ENCODE measurements around the gene RBM20.

RBM20 gene

DNA sequence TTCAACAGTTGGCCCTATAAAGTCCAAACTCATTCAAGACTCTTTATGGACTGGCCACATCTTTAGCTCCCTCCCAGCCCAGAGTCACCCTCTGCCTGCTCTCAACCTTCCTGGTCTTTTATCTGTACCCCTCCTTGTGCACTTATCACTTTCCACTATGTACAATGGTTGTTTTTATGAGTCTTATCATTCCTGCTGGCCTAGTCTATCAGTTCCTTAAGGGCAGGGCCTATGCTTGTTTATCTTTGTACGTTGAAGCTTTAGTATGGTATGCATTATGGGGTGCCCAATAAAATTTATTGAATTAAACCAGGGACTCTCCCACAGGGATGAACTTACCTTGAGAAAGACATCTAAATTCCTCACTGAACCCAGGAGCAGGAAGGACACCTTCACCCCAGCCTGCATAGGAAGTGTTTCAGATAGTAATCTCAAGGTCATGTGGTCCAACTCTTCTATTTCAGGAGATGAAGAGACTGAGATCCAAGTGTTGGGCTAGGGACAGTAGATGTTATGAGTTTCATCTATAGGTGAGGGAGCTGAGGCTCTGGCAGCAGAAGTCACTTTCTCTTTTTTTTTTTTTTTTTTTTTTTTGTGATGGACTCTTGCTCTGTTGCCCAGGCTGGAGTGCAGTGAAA, 214.3 kb downstream of the RBM20 start:
- no peak for DNase-seq

DNA sequence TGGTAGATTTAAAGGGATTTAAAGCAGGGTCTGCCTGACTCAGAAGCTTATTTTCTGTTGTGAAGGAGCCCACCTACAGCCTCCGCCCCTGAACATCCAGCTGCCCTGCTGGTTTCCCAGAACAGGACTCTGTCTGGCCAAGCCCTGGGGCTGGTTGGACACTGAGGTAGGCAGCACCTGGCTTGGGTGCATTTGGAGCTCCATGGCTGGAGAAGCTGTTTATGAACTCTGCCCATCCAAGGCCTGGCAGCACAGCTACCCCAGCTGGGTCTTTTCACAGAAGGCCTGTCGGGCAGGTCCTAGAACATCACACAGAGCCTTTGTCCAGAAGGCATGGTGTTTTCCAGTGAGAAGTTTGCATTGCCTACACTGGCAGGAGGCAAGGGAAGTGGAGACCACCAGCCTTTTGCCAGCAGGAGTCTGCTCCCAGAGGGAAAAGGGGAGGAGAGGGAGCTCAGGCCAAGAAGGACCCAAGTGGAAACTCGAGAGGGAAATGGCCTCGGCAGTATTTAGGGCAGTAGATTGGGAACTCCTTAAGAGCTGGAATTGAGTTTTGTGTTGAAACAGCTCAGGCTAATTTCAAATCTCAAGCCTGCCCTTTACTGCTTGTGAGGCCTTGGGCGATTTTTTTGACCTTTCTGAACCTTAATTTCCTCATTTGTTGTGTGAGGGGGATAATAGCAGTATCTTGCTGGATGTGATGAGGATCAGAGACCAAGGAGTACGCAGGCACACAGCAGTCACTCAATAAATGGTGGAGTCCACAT, 215.3 kb downstream of the RBM20 start:
- DNase-seq: no peak

DNA sequence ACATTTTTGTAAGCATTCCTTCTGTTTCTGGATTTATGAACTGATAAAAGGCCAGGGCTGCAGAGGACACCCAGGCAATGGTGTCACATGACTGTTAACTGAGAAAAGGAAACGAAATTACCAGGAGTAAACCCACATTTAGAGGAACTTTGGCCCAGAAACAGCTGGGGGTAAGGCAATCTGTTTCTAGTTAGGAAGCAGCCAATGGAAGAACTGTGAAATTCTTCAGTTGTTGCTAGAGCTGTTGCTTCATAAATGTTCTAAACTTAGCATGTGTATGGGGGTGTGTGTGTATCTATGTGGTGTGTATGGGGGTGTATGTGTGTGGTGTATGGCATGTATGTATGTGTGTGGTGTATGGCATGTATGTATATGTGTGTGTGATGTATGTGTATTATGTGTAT, 215.8 kb downstream of the RBM20 start:
- no peak for DNase-seq

DNA sequence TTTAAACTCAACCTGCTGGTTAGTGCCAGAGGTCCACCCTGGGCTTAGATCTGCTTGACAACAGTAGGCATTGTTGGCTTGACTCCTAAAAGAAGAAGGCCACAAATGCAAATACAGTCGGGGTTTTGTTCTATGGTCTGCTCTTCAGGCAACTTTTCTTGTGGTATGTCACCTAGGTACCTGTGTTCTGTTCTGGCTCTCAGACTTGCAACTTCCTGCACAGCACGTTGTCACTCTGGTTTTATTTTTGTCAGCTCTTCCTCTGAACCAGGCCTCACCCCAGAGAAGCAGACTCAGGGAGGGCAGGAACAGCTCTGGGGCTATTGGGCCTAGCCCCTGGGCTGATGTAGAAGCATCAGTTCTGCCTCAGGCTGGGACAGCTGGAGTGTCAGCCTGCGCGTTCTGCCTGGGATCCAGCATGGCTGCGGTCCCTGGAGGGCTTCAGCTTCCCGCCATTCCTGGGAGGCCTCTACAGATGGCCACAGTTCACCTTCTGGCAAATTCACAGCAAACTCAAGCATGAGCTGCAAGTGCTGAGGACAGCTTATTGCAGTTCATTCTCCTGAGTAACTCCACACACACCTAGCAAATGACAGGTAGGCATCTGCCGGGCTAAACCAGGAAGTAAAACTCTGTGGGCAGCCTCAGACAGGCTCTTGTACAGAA, 216.6 kb downstream of the RBM20 start:
- DNase-seq: peak in 4 of 5 donors; percentile 30 to 79 (median 42)

DNA sequence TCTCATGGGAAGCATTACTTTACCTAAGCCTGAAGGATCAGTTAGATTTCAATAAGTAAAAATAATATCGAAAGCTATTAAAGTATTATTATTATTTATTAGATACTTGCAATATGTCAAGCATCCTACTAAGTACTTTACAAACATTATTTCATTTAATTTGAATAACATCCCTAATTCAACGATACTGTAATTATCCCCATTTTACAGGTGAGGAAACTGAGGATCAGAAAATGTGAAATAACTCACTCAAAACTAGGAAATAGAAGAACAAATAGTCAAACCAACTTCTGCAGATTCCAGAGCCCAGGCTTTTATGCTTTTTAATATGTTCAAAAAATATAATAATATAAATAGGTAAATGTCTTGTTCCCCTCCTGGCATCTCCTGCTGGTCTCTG, 217.3 kb downstream of the RBM20 start:
- DNase-seq: no peak

DNA sequence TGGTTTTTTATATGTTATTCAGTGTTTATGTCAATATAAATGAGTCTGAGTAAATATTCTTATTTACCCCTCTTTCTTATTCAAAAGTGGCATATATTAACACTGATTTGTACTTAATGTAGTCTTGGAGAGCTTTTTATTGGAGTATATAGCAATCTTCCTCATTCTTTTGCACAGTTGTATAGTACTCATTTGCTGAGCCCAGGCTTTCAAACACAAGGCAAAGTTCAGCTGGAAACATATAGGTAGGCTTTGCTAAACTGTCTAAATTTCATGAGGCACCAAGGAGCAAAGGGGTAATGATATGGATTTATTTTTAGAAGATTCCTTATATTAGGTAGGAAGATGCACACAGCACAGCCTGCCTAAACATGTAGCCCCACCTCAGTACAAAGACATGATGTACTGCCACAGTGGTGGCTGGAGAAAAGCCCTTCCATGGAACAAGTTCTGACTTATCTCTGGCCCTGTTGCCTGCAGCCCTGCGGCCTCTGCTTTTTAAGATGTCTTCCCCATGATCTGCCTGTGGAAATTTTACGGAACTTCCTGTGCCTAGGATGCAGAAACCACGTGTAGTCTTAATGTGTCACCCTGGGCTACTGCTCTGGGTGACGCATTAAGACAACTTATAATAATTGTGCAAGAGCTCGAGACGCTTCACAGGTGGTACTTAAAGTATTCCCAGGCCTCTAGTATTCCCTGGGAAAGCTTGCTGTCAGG, 218.0 kb downstream of the RBM20 start:
- no peak for DNase-seq

DNA sequence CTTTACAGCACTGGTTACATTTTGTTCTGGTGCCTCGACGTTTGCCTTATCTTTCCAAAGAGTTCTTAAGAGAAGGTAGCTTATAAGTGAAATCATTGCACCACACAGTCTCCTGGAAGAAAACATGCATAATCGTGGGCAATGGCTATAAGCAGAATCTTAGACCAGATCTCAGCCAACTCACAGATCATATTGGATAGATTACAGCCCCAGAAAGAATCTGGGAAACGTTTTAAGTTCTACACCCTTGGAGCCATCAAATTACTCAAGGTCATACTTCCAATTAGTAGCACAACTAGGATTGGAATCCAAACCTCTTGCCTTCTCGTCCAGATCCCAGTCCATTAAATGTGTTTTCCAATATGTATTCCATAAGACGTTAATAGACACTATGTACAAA, 218.8 kb downstream of the RBM20 start:
- no peak for DNase-seq

DNA sequence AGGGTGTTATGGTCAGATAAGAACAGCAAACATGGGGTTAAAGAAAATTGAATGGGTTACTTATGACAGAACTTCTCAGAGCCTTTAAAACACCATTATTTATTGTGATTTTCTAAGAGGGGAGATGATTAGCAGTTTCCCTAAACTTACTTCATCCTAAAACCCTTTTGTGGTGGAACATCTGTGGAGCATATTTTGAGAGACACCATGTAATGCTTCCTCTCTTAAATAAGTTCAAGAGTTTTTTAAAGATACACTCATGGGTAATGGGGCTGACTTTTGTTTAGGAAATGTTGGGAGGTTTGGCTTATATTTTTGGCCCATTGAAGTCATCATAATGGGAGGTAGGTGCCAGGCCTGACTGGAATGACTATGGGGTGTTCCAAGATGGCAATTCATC, 219.2 kb downstream of the RBM20 start:
- DNase-seq: no peak

DNA sequence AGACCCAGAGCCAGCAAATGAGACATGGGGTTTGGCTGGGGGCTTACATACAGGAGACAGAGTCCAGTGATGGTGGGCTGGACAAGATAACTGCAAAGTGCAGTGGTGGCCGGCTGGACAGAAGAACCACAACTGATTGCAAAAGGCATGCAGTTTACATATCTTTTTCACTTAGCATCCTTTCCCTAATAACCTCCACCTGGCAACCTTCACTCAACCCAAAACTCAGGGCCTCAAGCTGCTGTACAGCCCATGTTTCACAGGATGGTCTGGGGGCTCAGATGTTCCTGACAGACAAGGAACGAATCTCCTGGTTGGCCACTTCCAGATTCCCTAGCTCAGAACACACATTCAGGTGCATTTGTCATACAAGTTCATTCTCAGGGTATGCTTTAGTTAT, 219.8 kb downstream of the RBM20 start:
- peak in 1 of 5 donors; percentile 9 for DNase-seq

DNA sequence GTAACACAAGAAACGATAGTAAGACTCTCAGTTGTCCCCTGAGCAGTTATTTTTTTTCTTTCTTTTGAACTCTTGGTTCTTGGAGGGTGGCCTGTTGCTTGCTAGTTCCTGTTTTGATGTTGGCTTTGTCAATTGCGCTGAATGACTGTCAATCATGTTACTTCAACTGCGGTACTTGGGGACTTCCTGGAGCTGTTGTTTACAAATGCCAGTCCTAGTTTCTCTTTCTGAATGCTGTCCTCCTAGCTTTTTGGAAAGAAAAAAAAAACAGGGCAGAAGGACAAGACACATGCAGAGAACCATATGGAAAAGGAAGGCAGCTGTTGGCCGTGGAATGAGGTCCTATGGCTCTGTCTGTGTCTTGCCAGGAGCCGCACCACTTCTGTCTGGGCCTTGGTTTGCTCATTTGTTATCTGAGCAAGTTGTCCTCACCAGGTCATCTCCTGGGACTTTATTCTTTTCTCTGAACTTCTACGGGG, 220.6 kb downstream of the RBM20 start:
- DNase-seq: peak in 4 of 5 donors; percentile 42 to 93 (median 50)

DNA sequence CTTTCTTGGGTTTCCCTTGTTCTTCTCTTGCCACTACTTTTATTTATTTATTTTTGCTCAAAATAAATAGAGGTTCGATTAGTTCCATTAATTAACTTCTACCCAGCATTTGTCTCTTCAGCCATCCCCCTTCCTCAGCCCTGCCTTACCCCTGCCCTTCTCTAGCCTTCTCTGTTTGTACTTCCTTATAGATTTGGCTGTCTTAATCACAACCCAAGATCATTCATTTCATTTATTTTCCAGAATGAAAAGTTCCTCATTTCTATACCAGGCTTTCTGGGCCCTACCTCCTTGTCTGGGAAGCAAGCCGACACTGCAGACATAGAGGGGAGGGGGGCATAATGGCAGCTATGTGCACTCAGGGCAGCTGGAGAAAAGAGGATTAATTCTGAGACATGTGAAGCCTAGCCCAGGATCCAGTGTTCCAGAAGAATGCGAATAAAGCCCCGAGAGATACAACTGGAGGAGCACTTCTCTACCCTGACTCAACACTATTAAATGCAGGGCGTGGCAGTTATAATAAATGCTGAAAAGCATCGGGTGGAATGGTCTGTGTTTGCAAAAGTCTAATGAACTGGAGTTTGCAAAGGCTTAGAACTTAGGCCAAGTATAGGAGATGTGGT, 221.2 kb downstream of the RBM20 start:
- no peak for DNase-seq

DNA sequence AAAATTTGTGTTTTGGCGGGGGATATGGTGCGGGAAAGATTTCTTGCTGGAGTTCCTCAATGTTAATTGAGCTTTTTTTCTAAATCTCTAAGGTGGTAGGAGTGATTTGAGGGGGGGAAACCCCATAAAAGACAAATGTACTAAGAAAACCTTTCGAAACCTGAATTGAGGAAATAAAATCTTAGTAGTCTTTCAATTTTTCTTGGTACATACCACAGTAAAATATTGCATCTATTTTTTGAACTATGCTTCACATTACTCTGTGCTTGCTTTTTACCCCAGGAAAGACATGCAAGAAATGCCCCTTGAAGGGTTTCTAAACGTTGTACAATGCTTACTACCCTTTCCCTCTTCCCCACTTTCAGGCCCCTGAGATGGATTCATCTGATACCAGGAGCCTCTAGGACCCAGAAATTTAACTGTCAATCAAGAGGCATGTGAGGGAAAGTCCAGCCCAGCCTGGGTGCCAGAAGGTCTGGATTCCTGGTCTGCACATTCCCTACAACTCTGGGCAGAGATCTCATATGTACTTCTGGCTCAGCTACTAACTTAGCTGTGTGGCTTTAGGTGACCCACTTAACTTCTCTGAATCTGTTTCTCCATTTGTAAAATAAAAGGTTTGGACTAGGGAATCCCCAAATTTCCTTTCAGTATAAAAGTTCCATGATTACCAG, 221.8 kb downstream of the RBM20 start:
- DNase-seq: no peak

DNA sequence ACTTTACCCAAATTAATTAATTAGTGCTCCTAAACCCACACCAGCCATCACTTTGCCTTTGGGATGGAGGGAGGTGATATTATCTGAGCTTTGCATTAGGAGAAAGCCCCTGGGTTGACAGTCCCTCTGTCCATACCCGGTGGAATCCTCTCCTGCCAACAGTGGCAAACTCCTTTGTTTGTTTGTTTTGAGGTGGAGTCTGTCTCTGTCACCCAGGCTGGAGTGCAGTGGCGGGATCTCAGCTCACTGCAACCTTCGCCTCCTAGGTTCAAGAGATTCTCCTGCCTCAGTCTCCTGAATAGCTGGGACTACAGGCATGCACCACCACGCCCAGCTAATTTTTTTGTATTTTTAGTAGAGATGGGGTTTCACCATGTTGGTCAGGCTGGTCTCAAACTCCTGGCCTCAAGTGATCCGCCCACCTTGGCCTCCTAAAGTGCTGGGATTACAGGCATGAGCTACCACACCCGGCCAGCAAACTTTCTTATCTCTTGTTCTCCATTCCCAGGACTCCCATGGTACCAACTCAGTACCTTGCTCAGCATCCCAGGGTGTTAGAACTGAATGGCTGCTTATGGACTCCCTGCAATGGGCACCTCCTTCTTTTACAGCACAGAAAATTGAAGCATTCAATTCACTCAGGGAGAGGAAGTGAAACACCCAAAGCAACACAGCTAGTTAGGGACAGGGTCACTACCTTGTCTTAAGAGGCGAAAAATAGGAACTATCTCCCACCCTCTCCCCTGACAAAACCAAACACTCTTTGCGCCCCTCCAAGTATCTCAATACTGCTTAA, 223.1 kb downstream of the RBM20 start:
- DNase-seq: peak in 1 of 5 donors; percentile 32

DNA sequence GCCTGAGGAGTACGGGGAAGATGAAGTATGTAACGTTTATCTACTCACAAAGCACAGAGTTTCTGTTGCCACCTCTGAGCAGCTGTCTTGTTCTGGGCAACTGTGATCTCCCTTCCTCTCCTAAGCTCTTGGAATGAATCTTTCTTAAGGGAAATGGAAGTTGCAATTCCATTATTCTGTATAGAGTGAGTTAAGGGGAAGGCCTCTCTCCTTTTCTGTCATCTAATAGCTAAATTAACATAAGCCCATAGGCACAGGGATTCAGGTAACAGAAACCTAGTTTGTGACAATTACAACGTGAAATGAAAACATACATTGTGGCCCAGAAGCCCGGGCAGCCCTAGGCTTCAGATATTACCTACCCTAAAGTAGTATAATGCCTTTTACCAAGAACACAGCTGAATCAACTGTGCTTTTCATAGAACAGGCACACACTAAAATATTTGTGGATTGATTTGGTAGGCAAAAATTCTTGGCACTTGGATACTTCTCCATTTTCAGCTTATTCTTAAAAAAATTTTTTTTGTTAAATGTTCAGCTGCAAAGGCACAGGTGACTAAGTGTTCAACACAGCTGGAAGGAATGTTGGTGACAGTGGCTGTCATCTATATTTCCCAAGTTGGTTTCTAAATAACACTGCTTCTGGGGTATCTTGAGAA, 223.8 kb downstream of the RBM20 start:
- peak in 1 of 5 donors; percentile 12 for DNase-seq

DNA sequence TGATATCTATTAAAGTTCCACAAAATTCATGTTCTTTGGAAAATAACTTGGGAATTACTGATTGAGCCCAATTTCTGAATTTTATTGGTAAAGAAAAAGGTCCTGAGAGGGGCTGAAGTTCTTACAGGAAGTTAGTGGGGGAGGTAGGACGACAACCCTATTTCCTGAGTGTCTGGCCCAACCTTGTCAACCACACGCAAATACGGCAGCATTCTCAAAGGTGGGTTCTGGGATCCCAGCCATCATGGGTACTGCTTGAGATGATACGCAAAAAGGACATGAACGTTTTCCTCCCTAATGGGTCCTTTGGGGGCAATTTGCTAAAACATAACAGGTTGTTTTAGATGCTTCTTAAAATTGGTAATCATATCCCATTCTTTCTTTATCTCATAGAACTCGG, 224.8 kb downstream of the RBM20 start:
- DNase-seq: peak; percentile 28 to 64 (median 50)

DNA sequence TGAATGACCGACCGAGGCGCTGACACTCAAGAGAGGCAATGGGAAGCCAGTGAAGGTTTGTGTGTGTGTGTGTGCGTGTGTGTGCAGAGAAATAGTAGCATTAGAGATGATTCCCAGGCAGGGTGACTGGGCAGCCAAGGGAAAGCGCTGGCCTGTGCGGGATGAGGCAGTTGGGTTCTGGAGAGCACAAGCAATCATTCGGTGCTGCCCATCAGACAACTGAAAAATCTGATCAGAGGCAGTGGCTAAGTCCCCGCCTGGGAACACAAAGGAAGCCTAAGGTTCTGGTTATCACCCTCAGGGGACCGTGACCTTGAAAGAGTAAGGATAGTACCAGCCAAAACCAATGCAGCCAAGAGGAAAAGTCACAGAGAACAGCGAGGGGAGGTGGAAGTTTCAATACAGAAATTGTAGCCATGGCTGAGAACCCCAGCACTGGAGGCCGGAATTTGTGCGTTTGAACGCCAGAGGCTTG, 226.7 kb downstream of the RBM20 start:
- DNase-seq: no peak

DNA sequence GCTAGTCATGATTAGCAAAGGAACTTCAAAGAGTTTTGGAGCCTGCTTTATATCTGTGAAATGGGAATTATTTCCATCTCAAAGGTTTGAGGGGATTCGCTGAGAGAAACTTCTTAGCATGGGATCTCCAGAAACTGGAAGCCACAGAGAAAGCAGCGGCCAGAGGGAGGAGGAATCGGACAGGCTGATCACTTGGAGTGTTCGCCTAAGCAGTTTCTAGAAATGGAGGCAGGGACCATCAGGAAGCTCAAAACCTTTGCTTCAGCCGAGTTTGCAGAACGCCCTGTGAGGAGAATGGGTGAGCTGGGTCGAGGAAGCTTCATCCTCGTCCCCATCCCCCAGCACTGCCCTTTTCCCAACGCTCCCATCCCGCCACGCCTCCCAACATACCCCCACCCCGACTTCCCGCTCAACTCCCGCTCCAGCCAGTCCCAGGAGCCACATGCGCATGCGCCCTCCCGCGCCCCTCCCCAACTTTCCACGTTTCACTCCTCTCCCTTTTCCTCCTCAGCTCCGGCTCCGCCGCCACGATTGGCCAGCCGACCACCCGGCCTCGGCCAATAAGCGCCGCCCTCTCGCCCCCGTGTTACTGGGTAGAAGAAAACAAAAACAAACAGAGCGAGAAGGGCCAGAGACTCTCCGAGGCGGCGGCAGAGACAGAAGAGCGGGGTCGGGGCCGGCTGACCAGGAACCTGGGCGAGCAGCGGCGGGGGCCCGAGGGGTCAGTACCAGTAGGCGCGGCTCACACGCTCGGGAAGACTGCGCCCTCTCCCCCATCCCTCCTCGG, 227.4 kb downstream of the RBM20 start, which contains the start of gene PDCD4:
Gene PDCD4, plus strand, starts transcription at position 631 of the 787 bp plus-strand sequence. CDS start 4,100 bp downstream, outside the sequence.
- DNase-seq: peak; percentile 91 to 96 (median 93)

DNA sequence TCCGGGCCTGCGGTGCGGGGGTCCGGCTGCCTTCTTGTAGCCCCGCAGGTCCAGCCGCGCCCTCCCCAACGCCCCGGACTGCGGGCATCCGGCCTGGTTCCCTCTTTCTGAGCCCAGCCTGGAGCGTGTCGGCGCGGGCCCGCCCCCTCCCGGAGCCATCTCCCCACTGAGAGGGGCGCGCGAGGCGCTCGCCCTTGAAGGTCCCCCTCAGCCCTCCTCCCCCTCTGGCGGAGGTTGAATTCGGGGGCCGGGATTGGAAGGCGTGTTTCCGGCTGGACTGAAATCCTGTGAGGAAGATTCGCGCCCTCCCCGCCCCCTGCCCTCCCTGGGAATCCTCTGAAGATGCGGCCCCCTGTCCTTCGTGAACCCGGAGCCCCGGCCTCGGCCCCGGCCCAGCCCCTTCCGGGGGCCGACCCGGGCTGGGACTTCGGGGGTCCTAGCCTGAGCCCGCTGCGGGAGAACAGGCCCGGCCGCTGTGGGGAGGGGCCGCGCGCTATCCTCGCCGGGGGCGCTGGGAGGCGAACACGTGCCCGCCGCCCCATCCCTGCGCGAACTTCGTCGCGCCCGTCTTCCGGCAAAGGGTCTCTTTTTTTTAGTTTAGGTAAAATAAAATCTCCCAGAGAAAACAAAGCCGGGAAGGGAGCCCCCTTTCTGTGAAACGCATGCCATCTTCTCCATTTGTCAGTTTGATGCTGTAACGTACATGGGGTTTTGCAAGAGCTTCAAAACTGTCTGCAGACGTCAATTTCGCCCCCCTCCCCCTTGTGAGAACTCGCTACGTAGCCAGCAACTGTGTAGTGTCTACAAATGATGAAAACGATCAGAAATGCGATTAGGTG, 228.2 kb downstream of the RBM20 start:
- peak; percentile 73 to 87 (median 85) for DNase-seq

All from T-helper 1 cell (primary cell).